GM06990 (cell line): ENCODE measurements around the gene U2AF1L4.
A peak's percentile ranks its signal among the peaks of the same experiment; 100 is the strongest.

Experiments
- DNase-seq: peaks from one replicate; pipeline ENCODE4 v3.0.0-alpha.2; 2011; ENCODE audit not compliant: insufficient read length; ENCODE audit errors: extremely low read depth
- H3K27me3 ChIP-seq: replicated peaks from 2 replicates; pipeline ENCODE4 v1.6.0; 2011; ENCODE audit warnings: low read length; ENCODE audit not compliant: control insufficient read depth, insufficient read depth
- H3K36me3 ChIP-seq: 2 replicates; pipeline ENCODE4 v1.5.1; 2011; ENCODE audit warnings: low read length; ENCODE audit not compliant: control insufficient read depth, insufficient read depth
- H3K4me3 ChIP-seq: replicated peaks from 2 replicates; pipeline ENCODE4 v1.5.1; 2011; ENCODE audit warnings: low read depth, mild to moderate bottlenecking, control low read depth, low read length
- CTCF ChIP-seq: IDR thresholded peaks from 2 replicates; pipeline ENCODE4 v1.5.1; 2011; ENCODE audit warnings: low read length, control low read depth, mild to moderate bottlenecking, inconsistent platforms; ENCODE audit not compliant: insufficient read depth, poor library complexity, severe bottlenecking

The U2AF1L4 gene

GRCh38 chr19:35764432-35765315 is 19.5 kb upstream of the U2AF1L4 start:
- H3K36me3 ChIP-seq = peaks cover 18% of the 10 kb centered on the region
- DNase-seq = no peak
- no peak for TF ChIP-seq CTCF

GRCh38 chr19:35760711-35761349 is 15.6 kb upstream of the U2AF1L4 start:
- no peak for TF ChIP-seq CTCF
- H3K36me3 ChIP-seq = peaks cover 14% of the 10 kb centered on the region
- no peak overlapping the region for H3K4me3 ChIP-seq
- no peaks in the 10 kb centered on the region for H3K27me3 ChIP-seq
- DNase-seq = no peak

More at GRCh38 chr19:35764432-35765315, 19.5 kb upstream of the U2AF1L4 start:
- H3K4me3 ChIP-seq = no peak overlapping the region
- H3K27me3 ChIP-seq = no peaks in the 10 kb centered on the region

GRCh38 chr19:35759697-35760096 is 14.5 kb upstream of the U2AF1L4 start:
- Histone ChIP-seq H3K27me3 (no peaks in the 10 kb centered on the region), H3K4me3 (no peak overlapping the region), H3K36me3 (peaks cover 12% of the 10 kb centered on the region)
- no peak for DNase-seq
- TF ChIP-seq CTCF = no peak

GRCh38 chr19:35757749-35758608 is 12.8 kb upstream of the U2AF1L4 start, which contains the start of gene PROSER3:
Gene PROSER3 (plus strand): TSS chr19:35758176. CDS start chr19:35758216, 40 bp downstream.
- peaks cover 19% of the 10 kb centered on the region for H3K36me3 ChIP-seq
- H3K27me3 ChIP-seq = no peaks in the 10 kb centered on the region
- TF ChIP-seq CTCF = no peak
- DNase-seq = peak; percentile 99
- H3K4me3 ChIP-seq = peak within 1 kb of the TSS; percentile 81

- no peak for TF ChIP-seq CTCF
- no peak for DNase-seq
- H3K36me3 ChIP-seq = peaks cover 23% of the 10 kb centered on the region
- no peaks in the 10 kb centered on the region for H3K27me3 ChIP-seq
- H3K4me3 ChIP-seq = peak overlapping the region; percentile 51
Measured at GRCh38 chr19:35757231-35757748, 12.1 kb upstream of the U2AF1L4 start.
